RWPE1 (cell line): ENCODE data around the gene MPV17L2.
A peak's percentile ranks its signal among the peaks of the same experiment; 100 is the strongest.

ENCODE experiments used
- CTCF ChIA-PET: fragments of 350-600 bp; sonication (Branson Sonifier 250); formaldehyde crosslinking; extraction: SDS; loops from one replicate; lab custom pipeline; 2021; lab: Yijun Ruan, JAX
- POLR2A ChIA-PET: fragments of 400-600 bp; formaldehyde crosslinking; extraction: SDS; loops from one replicate; lab custom pipeline; 2020; ENCODE audit warnings: antibody characterized with exemption; ENCODE audit not compliant: low non-redundant PET; lab: Yijun Ruan, JAX
- DNase-seq: peaks from one replicate; pipeline ENCODE4 v3.0.0; 2012; ENCODE audit warnings: low spot score
- H3K27ac ChIP-seq: fragments of 450-650 bp; 2 replicates; pipeline ENCODE4 v1.5.1; 2017
- TF ChIP-seq, protein P1 (sequence below): fragments of 450-650 bp; conservative IDR thresholded peaks from 2 replicates; pipeline ENCODE4 v1.5.1; 2017; ENCODE audit warnings: low read depth, mild to moderate bottlenecking

MPV17L2 gene

DNA sequence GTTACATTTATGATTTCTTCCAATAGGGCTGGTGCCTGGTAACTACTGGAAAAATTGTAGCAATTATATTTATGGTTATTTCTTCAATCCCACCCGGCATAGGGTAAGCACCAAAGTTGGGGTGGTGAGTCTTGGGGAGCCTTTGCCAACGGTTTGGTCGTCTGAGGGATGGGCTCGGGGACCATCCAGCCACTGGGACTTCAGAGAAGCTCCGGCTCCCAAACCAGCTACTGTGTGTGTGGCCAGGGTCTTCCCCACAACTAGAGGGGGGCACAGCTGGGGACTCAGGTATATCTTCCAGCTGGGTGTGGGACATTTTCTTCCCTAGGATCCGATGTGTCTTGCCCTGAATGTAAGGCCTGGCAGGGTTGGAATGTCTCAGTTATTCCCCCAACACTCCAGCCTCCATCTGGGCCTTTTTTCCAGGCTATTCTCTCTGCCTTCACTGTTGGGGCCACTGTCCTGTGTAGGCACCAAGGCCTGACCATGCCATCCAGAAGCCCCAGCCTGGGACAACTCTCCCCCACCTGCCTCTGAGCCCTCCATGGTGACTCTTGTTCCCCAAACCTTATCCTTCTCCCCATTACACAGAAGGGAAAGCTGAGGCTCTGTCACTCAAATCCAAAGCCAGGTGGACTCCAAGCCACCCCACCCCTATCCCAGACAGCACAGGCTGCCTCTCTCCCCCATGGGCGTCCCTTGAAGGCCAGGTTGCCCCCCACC, 20.5 kb upstream of the MPV17L2 start:
- no peak for DNase-seq
- ChIA-PET CTCF (no interaction called here), POLR2A (interaction anchor here (0.6 kb wide), 2 partner anchors 21 to 1119 kb away, joined by 3 read pairs; partner anchors contain the start of gene MPV17L2)
- TF ChIP-seq, protein P1, sequence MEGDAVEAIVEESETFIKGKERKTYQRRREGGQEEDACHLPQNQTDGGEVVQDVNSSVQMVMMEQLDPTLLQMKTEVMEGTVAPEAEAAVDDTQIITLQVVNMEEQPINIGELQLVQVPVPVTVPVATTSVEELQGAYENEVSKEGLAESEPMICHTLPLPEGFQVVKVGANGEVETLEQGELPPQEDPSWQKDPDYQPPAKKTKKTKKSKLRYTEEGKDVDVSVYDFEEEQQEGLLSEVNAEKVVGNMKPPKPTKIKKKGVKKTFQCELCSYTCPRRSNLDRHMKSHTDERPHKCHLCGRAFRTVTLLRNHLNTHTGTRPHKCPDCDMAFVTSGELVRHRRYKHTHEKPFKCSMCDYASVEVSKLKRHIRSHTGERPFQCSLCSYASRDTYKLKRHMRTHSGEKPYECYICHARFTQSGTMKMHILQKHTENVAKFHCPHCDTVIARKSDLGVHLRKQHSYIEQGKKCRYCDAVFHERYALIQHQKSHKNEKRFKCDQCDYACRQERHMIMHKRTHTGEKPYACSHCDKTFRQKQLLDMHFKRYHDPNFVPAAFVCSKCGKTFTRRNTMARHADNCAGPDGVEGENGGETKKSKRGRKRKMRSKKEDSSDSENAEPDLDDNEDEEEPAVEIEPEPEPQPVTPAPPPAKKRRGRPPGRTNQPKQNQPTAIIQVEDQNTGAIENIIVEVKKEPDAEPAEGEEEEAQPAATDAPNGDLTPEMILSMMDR: no peak
- peak overlapping the region; percentile 88 for H3K27ac ChIP-seq

DNA sequence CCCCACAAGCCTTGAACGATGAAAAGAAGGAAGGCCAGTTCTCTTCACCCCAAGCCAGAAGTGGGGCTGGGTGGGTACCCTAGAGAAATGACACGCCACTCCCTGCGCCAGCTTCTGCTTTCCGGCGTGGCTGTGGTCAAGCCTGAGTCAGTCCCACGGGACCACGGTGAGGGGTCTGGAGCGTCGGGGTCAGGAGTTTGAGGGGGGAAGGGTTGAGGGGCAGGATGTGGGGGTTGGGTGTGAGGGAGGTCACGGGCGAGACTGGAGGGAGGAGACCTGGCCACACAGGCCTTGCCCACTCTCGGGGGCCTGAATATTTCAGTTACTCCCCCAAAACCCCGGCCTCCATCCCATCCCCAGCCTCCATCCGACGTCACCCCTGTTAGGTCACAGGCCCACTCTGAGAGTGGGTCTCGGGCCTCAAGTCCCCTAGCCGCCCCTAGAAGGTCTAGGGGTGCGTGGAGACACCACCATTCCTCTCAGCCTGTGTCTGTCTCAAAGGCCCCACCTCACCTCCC, 19.9 kb upstream of the MPV17L2 start:
- POLR2A ChIA-PET: interaction anchor here (0.6 kb wide), 1 partner anchor 1118 kb away, joined by 3 read pairs; no protein-coding TSS in a partner anchor

DNA sequence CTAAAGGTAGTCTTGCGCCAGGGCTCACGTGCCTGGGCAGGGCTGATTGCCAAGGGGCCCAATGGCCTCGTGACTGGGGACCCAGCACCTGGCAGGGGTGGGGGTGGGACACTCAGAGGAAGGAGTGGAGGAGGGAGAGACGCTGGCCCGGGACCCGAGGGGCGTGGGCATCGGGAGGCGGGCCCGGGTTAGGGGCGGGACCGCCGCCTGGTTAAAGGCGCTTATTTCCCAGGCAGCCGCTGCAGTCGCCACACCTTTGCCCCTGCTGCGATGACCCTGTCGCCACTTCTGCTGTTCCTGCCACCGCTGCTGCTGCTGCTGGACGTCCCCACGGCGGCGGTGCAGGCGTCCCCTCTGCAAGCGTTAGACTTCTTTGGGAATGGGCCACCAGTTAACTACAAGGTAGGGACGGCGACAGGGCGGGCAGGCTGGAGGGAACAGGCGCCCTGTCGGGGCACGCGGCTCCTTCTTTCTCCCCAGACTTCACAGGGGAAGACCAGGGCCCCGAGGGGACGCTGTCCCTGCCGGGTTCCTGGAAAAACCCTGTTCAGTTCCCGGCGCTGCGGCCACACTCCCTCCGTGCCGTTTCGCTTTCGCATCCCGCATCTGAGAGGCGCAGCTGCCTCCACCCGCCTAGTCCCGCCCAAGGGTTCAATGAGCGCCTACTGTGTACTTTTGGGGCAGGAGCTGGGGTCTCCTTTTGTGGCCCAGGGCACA, 19.3 kb upstream of the MPV17L2 start, which contains the start of gene IFI30:
Gene IFI30, plus strand, starts transcription at position 242 of the 717 bp plus-strand sequence. Its CDS starts 29 bp downstream, at position 271.
- TF ChIP-seq, protein P1: no peak
- H3K27ac ChIP-seq: peak within 1 kb of the TSS; percentile 88
- DNase-seq: peak; percentile 80
- ChIA-PET POLR2A (interaction anchor here (0.5 to 0.8 kb wide), 3 partner anchors 9 to 82 kb away, joined by 3 to 5 read pairs (median 5); no protein-coding TSS in a partner anchor), CTCF (interaction anchor here (0.6 to 1.5 kb wide), 3 partner anchors 13 to 1169 kb away, joined by 3 to 5 read pairs (median 3); no protein-coding TSS in a partner anchor)

More for the DNA sequence above, 19.9 kb upstream of the MPV17L2 start:
- H3K27ac ChIP-seq: peak overlapping the region; percentile 88
- TF ChIP-seq, protein P1: no peak
- no peak for DNase-seq
- CTCF ChIA-PET: no interaction called here

DNA sequence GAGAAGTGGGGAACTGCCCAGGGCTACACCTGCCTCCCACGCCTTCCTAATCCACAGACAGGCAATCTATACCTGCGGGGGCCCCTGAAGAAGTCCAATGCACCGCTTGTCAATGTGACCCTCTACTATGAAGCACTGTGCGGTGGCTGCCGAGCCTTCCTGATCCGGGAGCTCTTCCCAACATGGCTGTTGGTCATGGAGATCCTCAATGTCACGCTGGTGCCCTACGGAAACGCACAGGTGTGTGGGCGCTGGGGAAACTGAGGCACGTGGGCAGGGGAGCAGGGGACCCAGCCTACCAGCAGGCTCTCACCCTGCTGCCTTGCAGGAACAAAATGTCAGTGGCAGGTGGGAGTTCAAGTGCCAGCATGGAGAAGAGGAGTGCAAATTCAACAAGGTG, 18.0 kb upstream of the MPV17L2 start:
- POLR2A ChIA-PET: no interaction called here
- CTCF ChIA-PET: interaction anchor here (0.6 to 1.5 kb wide), 3 partner anchors 14 to 59 kb away, joined by 3 to 5 read pairs (median 3); no protein-coding TSS in a partner anchor
- DNase-seq: no peak
- peak overlapping the region; percentile 88 for H3K27ac ChIP-seq
- TF ChIP-seq, protein P1: no peak

DNA sequence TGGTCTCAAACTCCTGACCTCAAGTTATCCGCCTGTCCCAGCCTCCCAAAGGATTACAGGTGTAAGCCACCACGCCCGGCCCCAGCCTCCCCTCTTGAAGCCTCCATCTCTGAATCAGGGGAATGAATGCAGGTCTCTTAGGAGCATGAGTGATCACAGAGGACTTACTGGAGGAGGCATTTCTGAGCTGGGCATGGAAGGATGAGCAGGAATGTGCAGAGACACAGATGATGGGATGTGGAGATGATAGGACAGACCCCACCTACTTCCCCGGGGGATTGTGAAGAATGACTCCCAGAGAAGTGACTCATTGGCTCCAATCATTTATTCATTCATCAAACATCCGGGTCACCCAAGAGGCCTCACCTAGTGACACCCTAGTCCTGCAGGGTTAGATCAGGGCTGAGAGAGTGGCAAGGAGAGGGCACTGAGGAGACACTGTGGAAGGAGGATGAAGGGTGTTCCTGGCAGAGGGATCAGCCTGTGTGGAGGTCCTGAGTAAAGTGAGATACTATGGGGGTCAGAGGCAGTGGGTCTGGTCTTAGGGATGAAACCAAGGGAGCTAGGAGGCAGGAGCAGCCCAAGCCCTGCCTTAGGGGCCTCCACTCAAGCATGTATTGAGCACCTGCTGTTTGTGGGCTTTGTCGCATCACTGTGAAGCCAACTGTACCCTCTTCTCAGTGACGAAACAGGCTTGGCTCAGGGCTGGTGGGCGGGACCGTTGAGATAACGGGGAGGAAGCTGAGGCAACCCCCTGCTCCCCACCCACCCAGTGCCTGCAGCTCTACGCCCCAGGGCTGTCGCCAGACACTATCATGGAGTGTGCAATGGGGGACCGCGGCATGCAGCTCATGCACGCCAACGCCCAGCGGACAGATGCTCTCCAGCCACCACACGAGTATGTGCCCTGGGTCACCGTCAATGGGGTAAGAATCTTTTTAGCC, 16.4 kb upstream of the MPV17L2 start:
- peak overlapping the region; percentile 6; the same call in 1 of the 2 replicates for H3K27ac ChIP-seq
- no peak for DNase-seq
- ChIA-PET POLR2A (no interaction called here), CTCF (interaction anchor here (0.7 to 0.9 kb wide), 2 partner anchors 58 to 1608 kb away, joined by 3 read pairs; no protein-coding TSS in a partner anchor)
- TF ChIP-seq, protein P1: no peak
